Activated CD8-positive, alpha-beta memory T cell treated with anti-CD3 and anti-CD28 coated beads for 1 hour (primary cell): ENCODE data around the gene PYGO1.
"Not testable (repeated sequence)": the region's sequence is repeated elsewhere in the genome, so short reads cannot be mapped to it uniquely, and the experiment has no call there.

ENCODE experiments used
- DNase-seq, 2 donors: peaks; one replicate each; pipeline ENCODE4 v3.0.0-alpha.2; 2020; ENCODE audit warnings: low read depth in 1 of 2; ENCODE audit errors: extremely low read depth in 1 of 2

Gene PYGO1

GRCh38 chr15:55588070-55588814, at the start of gene PYGO1:
Gene PYGO1 (minus strand): TSS chr15:55588345. CDS start chr15:55587883, 462 bp downstream.
- peak in 1 of 2 donors; percentile 4 for DNase-seq

DNA sequence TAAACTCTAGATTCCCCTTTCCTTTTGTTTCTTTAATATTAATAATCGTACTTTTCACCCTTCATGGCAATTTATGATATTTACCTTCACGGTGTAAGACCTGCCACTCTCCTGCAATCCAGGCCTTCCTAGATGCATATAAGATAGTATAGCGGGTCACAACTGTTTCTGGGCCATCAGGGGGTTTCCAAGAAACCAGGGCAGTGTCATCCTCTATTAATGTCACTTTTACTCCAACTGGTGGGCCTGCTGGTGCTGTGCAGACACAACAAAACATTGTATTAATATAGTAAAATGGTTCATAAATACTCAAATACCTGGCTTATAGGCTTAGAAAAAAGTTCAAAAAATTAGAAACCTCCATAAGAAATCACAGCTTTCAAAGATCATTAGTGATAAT, 48.9 kb upstream of the PYGO1 start:
- DNase-seq = no peak

- DNase-seq = no peak
These were observed 45.6 kb upstream of the PYGO1 start for GRCh38 chr15:55633731-55634130.

- no peak for DNase-seq
These were observed 44.3 kb upstream of the PYGO1 start for GRCh38 chr15:55632434-55632833.

DNA sequence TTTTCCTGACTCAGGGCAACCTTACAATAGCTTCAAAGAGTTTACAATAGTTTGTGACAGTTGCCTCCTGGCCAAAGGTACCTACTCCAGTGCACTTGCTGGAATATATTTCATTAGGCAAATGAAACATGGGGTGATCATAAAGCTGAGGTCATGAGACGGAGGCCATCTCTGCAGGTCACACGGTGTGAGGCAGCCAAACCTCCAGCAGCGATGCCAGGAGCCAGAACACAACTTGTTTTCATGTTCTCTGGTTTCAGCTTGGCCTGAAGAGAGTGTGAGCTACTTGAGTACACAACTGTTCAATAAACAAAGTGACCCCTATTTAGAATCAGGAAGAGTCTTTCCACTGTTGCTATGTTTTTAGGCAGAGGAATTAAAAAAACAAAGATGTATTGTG, 42.7 kb upstream of the PYGO1 start:
- no peak for DNase-seq

GRCh38 chr15:55628369-55628730, 40.2 kb upstream of the PYGO1 start:
- DNase-seq = no peak

- no peak for DNase-seq
These were observed 39.7 kb upstream of the PYGO1 start for GRCh38 chr15:55627730-55628368.

- no peak for DNase-seq
These were observed 31.6 kb upstream of the PYGO1 start for GRCh38 chr15:55619783-55620182.

DNA sequence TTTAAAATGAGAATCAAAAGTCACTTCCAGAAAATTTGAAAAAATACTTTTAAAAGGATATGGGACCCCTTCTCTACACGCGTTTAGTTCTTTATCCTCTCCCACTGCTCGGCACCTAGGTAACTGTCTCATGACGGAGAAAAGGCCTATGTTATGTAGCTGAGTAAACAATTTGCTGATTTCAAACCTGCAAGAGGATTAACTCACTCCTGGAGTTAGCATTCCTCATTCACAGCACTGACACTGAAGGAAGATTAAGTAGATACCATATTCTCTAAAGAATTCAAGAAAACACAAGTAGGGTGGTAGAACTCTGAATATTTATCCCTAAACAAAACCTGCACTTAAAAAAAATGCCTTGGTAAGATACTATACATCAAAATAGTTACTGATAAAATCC, 30.2 kb upstream of the PYGO1 start:
- no peak for DNase-seq

GRCh38 chr15:55615445-55615844, 27.3 kb upstream of the PYGO1 start:
- DNase-seq = no peak

DNA sequence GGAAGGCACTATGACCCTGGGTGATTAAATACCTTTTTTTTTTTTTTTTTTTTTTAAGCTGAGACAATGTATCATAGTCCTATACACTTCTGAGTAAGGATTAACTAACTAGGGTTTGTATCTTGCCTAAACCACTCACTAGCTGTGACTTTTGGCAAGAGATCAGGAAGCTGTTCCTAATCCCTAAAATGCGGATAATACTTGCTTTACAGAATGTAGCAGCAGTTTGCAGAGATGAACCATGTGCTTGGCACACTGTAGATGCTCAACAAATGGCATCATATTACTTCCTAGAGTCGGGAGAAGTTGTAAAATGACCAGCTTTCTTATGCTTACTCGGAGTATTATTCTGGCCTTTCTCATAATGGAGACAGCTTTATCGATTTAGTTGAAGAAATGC, 25.6 kb upstream of the PYGO1 start:
- no peak for DNase-seq

- DNase-seq = no peak
These were observed 18.1 kb upstream of the PYGO1 start for GRCh38 chr15:55606214-55606613.

DNA sequence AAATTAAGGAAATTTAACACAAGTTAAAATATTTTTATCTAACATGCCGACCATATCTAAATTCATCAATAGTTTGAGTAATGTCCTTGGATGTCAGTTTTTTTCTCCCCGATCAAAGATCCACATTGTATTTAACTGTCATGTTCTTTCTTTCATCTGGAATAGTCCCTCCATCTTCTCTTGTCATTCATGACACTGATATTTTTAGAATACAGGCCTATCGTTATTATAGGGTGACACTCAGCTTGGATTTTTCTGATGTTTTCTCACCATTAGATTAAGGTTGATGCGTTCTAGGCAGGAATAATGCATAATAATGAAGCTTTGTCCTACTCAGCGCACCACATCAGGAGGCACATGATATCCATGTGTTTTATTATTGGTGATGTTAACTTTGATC, 13.2 kb upstream of the PYGO1 start:
- no peak for DNase-seq

- DNase-seq = no peak
These were observed 11.3 kb upstream of the PYGO1 start for GRCh38 chr15:55599439-55599838.

DNA sequence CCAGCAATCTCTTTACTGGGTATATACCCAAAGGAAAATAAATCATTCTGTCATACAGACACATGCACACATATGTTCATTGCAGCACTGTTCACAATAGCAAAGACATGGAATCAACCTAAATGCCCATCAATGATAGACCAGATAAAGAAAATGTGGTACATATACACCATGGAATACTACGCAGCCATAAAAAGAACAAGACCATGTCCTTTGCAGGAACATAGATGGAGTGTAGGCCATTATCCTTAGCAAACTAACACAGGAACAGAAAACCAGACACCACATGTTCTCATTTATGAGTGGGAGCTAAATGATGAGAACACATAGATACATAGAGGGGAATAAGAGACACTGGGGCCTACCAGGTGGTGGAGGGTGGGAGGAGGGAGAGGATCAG, 4.9 kb upstream of the PYGO1 start:
- DNase-seq = not testable (repeated sequence)

DNA sequence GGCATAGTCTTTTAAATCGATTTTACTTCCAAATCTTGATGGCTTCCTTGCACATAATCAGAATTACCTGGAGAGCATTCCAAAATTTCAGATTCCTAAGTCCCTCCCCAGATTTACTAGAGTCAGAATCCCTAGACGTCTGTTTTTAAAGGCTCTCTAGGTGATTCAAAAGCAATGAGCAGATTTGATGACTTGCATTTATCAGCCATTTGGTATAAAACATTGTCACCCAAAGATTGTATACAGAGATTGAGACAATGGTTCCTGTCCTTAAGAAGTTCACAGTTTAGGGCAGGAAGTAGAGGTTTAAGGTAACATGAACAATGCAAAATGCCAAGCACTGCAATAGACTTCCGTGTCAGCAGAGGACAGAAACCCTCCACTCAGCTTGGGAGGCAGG, 2.6 kb upstream of the PYGO1 start:
- DNase-seq = no peak

DNA sequence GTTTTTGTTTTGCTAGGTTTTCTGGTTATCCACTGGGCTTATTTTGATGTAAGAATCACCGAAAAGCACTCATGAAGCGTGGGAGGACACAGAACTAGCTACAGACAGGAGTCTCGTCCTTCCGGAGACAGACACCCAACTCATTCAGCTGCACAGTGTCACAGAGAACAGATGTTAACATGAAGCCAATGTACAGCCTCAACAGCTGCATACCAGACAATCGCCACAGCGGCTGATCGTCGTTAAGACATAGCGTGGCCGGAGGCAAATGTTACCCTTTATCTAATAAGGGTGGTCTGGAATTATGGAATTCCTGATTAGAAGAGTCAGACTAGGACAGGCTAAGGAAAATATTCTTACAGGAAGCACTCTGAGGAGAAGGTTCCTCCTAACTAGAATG, 1.1 kb upstream of the PYGO1 start:
- no peak for DNase-seq

GRCh38 chr15:55588815-55589115, 620 bp upstream of the PYGO1 start:
- DNase-seq = no peak

DNA sequence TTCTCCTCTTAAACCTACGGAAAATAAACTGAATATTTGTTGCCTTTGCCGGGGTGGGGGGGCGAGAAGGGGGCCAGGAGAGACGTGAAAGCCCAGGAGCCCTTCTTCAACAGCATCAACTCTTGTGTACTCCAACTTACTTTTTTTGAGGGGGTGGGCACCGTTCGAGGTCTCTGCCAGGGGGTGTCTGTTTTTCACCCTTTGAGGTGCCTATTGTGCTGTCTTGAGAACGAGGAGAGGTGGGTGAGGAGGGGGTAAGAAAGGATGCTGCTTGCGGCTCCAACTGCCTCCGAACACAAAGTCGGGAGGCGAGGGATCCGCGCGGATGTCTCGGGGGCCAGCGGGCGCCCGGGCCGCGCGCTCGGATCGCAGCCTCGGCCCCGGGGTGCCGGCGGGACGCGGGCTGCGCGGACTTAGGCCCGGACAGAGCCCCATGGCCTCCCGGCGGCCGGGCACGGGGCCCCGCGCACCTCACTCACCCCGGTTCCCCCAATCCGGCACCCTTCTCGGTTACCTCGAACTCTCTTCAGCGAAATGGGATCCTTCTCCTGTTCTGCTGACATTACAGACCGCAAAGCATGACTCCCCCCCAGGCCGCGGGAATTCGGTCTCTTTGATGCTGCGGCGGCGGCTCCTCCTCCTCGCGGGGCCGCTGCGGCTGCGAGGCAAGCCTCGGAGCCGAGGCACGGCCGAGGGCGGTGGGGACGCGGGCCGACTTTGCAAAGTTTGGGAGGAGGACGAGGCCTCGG, 650 bp downstream of the PYGO1 start:
- no peak for DNase-seq

DNA sequence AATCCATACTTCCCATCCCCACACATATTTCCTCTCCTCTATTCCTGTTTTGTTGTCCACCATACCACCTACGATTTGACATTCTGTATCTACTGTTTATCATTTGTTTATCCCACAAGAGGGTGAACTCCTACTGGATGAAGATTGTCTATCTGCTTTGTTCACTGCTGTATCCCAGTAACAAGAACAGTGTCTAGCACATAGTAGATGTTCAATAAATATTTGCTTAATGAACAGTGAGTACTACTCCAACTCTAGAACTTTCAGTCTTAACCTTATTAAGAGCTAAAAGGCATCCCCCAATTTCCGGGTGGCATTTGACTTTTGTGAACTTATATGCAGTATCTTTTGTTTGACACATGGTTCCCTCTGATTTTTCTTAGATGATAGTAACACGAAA, 1.3 kb downstream of the PYGO1 start:
- DNase-seq = no peak

DNA sequence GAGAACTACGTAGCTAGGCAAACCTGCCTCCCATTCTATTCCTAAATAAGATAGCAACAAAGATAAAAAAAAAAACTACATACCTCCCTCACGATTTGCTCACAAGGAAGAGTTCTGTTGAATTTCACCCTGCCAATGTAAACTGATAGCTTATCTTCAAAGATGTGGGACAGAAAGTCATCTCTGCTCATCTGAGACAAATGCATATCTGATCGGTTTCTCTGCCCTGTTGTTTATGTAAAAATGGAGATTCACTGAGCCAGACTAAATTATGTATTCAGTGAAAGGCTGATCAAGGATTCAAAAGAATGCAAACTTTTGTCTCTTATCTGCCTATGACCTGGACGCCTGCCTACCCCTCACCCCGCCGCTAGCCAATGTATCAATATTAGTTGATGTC, 11.2 kb downstream of the PYGO1 start:
- no peak for DNase-seq

DNA sequence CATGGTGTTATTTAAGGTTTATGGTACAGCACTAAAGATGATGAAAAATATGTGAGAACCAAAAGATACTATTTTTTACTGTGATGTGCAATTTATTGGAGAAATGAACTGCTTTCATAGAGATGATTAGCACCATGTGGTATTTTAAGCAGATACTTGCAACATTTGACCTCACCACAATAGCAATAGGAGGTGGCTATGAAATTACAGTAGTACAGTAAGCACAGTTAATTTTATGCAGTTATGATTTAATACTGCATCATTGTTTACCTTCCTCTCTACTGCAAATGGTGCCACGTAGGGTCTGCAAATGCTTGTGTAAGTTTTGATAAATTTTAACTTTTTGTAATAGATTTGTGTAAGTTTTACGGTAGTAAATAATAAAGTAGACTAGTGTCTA, 14.0 kb downstream of the PYGO1 start:
- DNase-seq = no peak
